ENCODE measurements around the gene AP1S2.
A peak's percentile ranks its signal among the peaks of the same experiment; 100 is the strongest.

AP1S2 gene

DNA sequence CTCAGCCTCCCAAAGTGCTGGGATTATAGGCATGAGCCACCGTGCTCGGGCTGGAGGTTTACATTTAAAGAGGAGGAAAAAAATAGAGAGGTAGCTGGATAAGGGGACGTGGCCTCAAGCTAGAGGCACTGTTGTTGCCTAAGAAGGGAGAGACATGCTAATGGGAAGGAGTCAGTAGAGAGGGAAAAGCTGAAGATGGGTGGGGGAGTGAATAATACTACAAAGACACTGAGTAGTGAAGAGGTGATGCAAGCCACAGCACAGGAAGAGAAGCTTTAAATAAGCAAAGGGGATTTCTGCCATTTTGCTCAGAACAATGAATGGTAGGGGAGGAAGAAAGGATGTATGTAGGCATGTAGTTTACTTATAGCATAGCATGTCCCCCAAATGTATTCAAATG lies 11.5 kb upstream of the AP1S2 start:
- Mint-ChIP-seq H3K36me3 (no peaks in the 10 kb centered on the region), H3K27me3 (no peaks in the 10 kb centered on the region), H3K9me3 (ENCODE audit: low read depth) (no peaks in the 10 kb centered on the region), H3K27ac (no peak overlapping the region), H3K4me1 (ENCODE audit: low read depth) (no peaks in the 10 kb centered on the region), H3K4me3 (no peak overlapping the region)

DNA sequence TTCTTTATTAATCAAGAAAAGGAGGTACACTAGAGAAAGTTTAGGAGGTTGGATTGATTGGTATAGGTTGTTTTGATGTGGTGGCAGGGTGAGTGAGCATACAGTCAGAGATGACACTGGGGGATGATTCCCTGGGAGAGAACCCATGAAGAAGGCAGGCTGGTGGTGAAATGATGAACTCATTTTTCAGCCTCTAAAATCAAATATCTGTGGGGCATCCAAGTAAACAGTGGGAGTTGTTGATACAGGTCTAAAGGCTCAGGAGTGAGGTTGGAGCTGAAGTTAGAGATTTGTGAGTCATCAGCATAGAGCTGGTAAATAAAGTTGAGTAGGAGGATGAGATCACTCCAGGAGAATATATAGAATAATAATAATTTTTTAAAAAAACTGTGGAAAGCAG lies 10.0 kb upstream of the AP1S2 start:
- Mint-ChIP-seq H3K27me3 (no peaks in the 10 kb centered on the region), H3K27ac (no peak overlapping the region), H3K4me1 (ENCODE audit: low read depth) (no peaks in the 10 kb centered on the region), H3K4me3 (no peak overlapping the region), H3K9me3 (ENCODE audit: low read depth) (no peaks in the 10 kb centered on the region), H3K36me3 (no peaks in the 10 kb centered on the region)

DNA sequence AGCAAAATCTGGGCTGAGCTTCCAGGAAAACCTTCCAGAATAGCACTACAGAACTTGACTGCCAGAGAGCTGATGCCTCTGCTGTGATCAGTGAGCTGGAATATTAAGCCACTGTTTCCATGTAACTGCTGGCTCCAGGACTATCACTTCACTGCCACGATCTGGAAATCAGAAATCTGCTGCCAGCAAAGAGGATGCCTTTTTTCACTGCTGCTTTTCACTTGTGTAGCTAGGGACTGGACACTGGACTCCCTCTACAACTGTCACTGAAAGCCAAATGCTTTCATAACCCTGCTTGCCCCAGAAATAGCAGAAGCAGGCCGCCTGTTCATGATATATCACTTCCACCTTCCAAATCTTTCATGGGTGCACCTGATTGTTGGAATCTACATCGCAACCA lies 9.4 kb upstream of the AP1S2 start:
- Mint-ChIP-seq H3K36me3 (no peaks in the 10 kb centered on the region), H3K4me1 (ENCODE audit: low read depth) (no peaks in the 10 kb centered on the region), H3K4me3 (no peak overlapping the region), H3K27ac (no peak overlapping the region), H3K9me3 (ENCODE audit: low read depth) (no peaks in the 10 kb centered on the region), H3K27me3 (no peaks in the 10 kb centered on the region)

DNA sequence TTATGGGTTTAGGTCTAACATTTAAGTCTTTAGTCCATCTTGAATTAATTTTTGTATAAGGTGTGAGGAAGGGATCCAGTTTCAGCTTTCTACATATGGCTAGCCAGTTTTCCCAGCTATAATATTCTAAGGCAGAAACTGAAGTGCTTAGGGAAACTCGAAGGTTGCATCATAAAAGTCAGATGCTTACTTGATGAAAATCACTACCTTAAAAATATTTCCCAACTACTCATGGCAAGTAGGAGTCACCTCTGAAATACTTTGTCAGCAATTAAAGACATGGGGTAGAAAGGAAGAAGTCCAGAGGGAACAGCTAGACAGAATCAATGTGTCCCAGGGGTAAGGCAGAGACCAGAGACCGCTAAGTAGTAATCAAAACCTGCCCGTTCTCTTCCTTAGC lies 6.3 kb upstream of the AP1S2 start:
- H3K4me3 Mint-ChIP-seq = no peak overlapping the region
- no peaks in the 10 kb centered on the region for H3K27me3 Mint-ChIP-seq
- no peaks in the 10 kb centered on the region for H3K9me3 Mint-ChIP-seq (ENCODE audit: low read depth)
- no peaks in the 10 kb centered on the region for H3K36me3 Mint-ChIP-seq
- no peak overlapping the region for H3K27ac Mint-ChIP-seq
- peaks cover 3% of the 10 kb centered on the region for H3K4me1 Mint-ChIP-seq (ENCODE audit: low read depth)

DNA sequence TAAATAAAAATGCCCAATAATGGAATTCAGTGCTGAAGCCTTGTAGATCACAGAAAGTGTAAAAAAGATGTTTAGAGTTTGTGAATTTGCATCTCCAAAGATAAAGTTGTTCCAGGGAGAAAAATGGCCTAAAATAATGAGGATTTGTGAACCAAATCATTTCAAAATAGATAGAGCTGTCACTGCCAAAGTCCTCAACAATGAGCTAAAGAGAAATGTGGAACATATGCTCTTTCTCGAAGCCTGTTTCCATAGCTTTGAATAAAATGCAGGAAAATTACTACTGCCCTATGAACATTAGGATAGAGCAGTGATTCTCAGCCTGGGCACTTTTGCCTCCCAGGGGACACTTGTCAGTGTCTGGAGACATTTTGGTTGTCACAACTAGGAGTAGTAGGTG lies 3.4 kb upstream of the AP1S2 start:
- H3K27me3 Mint-ChIP-seq = no peaks in the 10 kb centered on the region
- no peak overlapping the region for H3K4me3 Mint-ChIP-seq
- H3K4me1 Mint-ChIP-seq (ENCODE audit: low read depth) = peaks cover 12% of the 10 kb centered on the region
- no peak overlapping the region for H3K27ac Mint-ChIP-seq
- H3K36me3 Mint-ChIP-seq = no peaks in the 10 kb centered on the region
- H3K9me3 Mint-ChIP-seq (ENCODE audit: low read depth) = no peaks in the 10 kb centered on the region

DNA sequence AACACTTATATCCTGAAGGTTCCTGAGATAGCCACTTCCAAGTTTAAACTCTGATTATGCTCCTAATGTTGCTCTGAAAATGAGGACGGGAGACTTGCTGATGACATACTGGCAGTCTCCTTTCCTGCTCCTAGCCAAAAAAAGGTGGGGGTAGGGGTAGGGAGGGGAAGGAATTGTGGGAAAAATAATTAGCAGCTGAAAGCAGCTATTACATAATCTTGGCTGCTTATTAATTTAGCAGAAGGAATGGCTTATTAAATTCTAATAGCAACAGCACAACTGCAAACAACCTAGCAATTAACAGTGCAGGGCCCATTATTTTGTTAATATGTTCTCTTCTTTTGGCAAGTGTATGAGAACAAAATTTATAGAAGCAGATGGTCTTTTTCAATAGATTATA lies 2.0 kb upstream of the AP1S2 start:
- Mint-ChIP-seq H3K36me3 (no peaks in the 10 kb centered on the region), H3K4me1 (ENCODE audit: low read depth) (peaks cover 21% of the 10 kb centered on the region), H3K9me3 (ENCODE audit: low read depth) (no peaks in the 10 kb centered on the region), H3K27ac (peak overlapping the region; percentile 23), H3K27me3 (no peaks in the 10 kb centered on the region), H3K4me3 (no peak overlapping the region)

DNA sequence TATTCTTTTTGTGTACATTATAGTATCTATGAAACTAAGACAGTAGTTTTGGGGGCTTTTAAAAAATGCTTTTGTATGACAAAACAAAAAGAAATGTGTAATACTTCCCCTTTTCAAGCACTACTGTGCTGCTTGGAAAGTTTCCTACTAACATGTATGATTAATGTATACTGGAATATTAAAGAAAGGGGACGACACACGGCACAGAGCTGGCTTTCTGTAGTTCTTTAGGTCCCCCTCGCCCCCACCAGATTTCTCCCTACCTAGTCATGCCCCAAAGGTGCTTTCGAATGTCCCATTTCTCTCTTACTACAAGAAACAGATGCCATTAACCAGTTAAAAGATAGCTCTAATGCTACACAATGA lies 1.6 kb upstream of the AP1S2 start:
- H3K36me3 Mint-ChIP-seq = no peaks in the 10 kb centered on the region
- no peaks in the 10 kb centered on the region for H3K27me3 Mint-ChIP-seq
- H3K27ac Mint-ChIP-seq = peak overlapping the region; percentile 23
- peaks cover 22% of the 10 kb centered on the region for H3K4me1 Mint-ChIP-seq (ENCODE audit: low read depth)
- H3K4me3 Mint-ChIP-seq = no peak overlapping the region
- H3K9me3 Mint-ChIP-seq (ENCODE audit: low read depth) = no peaks in the 10 kb centered on the region

DNA sequence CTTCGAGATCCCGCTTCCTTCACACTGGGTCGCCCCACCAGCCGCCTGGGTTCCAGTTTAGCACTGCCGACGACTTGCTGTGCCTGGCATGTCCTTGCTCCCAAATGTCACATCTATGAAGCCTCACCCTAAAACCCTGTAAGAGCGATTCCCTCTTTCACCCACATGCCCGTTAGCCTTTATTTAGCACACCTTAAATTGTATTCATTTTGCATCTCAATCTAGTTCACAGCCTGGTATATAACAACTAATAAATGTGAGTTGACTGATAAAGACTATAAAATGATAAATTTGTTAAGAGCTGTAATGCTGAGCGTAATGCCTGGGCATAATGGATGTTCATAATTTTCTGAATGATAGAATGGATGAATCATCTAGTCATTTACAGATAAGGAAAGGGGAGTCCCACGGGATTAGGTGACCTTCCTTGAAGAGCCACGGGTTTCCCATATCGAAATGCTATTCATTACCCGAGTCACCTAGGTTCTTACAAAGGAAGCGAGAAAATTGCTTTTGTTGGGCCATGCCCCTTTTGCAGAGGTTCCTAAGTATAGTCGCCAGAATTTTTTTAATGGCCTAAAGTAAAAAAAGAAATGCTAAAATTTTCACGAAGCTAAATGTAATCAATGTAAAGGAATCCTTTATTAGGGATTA lies 1.1 kb upstream of the AP1S2 start:
- Mint-ChIP-seq H3K4me1 (ENCODE audit: low read depth) (peaks cover 22% of the 10 kb centered on the region), H3K4me3 (peak overlapping the region; percentile 89), H3K9me3 (ENCODE audit: low read depth) (no peaks in the 10 kb centered on the region), H3K36me3 (no peaks in the 10 kb centered on the region), H3K27me3 (no peaks in the 10 kb centered on the region), H3K27ac (peak overlapping the region; percentile 95)

DNA sequence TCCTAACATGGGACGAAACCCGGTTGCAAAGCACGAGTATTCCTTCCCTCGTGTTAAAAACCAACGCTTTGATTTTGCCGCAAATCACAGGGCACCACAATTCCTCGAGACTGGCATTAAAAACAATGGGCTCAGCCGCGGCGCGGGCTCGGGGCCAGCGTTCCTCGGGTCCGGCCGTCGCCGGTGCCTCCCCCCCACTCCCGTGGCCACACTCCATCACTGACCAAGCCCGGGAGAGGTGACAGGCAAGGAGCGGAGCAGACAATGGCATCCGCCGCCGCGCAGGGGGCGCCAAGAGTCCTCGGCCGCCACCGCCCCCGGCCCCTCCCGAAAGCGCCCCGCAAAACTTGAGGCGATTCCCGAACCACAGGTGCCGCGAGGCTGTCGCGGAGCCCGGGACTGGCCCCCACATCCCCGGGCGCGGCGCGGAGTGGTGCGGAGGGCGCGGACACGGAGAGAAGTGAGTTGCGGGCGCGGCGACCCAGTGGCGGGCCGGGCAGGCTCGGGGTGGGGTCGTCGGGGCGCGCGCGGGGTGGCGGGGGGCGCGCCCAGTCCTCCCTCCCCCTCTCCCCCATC lies 445 bp downstream of the AP1S2 start:
- Mint-ChIP-seq H3K36me3 (no peaks in the 10 kb centered on the region), H3K9me3 (ENCODE audit: low read depth) (no peaks in the 10 kb centered on the region), H3K27ac (peak overlapping the region; percentile 28), H3K27me3 (no peaks in the 10 kb centered on the region), H3K4me1 (ENCODE audit: low read depth) (peaks cover 29% of the 10 kb centered on the region), H3K4me3 (peak overlapping the region; percentile 81)

DNA sequence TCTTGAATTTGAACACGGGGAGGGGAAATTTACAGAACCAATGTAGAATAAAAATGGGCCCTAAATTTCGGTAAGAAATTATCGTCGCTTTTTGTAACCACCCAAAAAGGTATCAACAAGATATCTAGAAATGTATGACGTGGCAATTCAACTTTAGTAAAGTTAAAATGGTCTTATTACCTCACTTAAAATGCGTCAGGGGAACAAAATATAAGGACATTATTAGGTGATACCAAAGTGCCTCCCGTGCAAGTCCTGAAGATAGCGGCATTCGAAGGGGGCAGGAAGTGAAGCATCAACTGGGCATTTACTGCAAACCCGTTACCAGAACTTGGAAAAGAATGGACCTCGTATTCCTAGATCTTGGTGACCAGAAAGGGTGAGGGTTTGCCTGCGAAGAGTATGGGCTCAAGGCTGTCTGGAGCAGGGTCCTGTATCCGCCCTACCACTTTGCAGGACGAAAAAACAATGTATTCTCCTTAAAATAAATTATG lies 980 bp downstream of the AP1S2 start:
- Mint-ChIP-seq H3K27ac (peak overlapping the region; percentile 28), H3K4me1 (ENCODE audit: low read depth) (peaks cover 29% of the 10 kb centered on the region), H3K27me3 (no peaks in the 10 kb centered on the region), H3K4me3 (peak overlapping the region; percentile 81), H3K36me3 (no peaks in the 10 kb centered on the region), H3K9me3 (ENCODE audit: low read depth) (no peaks in the 10 kb centered on the region)

DNA sequence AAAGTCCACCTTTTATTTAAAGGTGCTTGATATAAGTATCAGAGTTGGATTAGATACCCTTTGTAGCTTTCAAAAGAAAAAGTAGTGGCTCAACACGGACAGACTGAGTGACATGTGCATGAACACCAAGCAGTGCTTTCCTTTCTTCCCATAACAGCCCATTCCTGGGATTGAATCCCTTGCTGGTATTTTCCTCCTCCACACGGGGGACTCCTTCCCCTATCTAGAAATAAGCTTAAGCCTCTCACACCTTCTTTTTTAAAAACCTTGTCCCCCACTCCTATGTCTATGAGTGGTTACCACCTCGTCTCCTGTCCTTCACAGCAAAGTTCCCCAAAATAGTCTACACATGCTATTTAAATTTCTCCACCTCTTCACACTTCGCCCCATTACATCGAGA lies 5.1 kb downstream of the AP1S2 start:
- no peak overlapping the region for H3K4me3 Mint-ChIP-seq
- no peaks in the 10 kb centered on the region for H3K36me3 Mint-ChIP-seq
- no peaks in the 10 kb centered on the region for H3K9me3 Mint-ChIP-seq (ENCODE audit: low read depth)
- H3K4me1 Mint-ChIP-seq (ENCODE audit: low read depth) = peaks cover 23% of the 10 kb centered on the region
- no peak overlapping the region for H3K27ac Mint-ChIP-seq
- no peaks in the 10 kb centered on the region for H3K27me3 Mint-ChIP-seq

DNA sequence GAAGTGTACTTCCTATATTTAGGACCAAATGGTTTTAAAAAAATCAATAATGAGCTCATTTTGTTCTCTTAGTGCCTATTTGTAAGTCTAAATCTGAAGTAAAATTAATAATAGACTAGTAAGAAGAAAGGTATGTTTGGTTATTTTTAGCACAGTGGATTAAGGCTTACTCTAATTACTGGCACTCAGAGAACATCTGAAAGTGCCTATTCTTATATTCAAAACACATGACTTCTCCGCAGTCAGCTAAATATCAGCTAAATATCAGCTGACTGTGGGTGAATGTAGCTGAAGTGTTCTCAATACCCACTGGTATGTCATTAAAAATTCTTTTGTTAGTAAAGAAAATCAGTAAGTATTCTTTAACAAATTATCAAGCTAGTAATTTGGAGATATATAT lies 6.0 kb downstream of the AP1S2 start:
- Mint-ChIP-seq H3K27me3 (no peaks in the 10 kb centered on the region), H3K27ac (no peak overlapping the region), H3K4me1 (ENCODE audit: low read depth) (peaks cover 23% of the 10 kb centered on the region), H3K36me3 (no peaks in the 10 kb centered on the region), H3K4me3 (no peak overlapping the region), H3K9me3 (ENCODE audit: low read depth) (no peaks in the 10 kb centered on the region)

DNA sequence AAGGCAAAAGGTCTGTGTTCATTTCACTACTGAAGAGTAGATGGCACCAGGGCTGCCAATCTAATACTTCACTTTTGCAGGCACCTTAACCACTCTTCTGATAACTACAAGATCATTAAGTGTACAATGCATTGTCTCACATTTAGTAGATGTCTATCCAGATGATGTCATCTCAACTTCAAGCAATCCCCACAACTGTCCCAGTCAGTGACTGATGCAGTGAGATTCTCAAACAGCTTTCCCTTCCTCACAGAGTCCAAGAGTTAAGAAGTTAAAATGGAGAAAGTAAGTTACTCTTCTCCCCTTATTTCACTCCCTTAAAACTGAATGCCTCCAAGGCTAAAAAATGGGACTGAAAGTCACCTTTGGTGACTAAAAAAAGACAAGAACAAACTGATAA lies 10.7 kb downstream of the AP1S2 start:
- Mint-ChIP-seq H3K36me3 (no peaks in the 10 kb centered on the region), H3K4me3 (no peak overlapping the region), H3K4me1 (ENCODE audit: low read depth) (peaks cover 1% of the 10 kb centered on the region), H3K27me3 (no peaks in the 10 kb centered on the region), H3K9me3 (ENCODE audit: low read depth) (no peaks in the 10 kb centered on the region), H3K27ac (no peak overlapping the region)

DNA sequence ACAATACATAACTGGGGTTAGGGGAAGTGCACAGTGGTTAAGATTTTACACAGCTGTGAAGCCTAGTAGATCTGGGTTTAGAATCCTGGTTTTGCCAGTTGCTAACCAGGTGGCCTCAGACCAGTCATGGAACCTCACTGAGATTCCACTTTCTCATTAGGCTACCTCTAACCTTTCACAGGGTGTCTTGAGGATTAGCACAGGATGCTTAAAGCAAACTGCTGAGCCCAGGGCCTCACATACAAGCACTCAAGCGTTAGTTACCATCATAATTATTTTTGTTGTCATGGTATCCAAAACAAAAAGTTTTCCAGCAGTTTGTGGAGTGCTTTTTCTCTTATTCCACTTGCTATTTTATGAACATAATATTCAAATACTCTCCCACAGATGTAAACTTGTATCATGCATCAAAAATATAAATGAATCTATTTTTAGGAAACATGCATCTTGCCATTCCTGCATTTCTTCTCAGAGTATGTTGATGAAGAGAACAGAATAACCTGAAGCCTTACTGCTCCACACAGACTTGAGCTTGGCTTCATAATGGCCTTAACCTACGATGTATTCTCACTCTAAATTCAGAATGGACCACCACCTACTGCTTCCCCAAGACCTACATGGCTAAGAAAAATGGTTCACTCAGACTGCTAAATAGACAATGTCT lies 12.6 kb downstream of the AP1S2 start:
- Mint-ChIP-seq H3K27ac (no peak overlapping the region), H3K9me3 (ENCODE audit: low read depth) (no peaks in the 10 kb centered on the region), H3K27me3 (no peaks in the 10 kb centered on the region), H3K4me3 (no peak overlapping the region), H3K4me1 (ENCODE audit: low read depth) (no peaks in the 10 kb centered on the region), H3K36me3 (no peaks in the 10 kb centered on the region)

DNA sequence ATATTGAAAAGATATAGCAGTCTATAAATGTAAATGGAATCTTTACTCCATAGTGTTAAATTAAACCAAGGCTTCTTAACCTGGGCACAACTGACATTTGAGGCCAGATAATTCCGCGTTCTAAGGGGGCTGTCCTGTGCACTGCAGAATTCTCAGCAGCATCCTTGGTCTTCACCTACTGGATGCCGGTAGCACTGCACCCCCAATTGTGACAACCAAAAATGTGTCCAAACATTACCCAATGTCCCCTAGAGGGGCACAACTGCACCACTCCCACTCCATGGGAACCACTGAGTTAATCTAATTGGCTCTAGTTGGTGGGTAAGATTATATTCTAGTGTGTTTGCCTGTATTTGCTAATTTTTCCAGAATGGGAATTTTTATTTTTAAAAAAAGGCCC lies 16.6 kb downstream of the AP1S2 start:
- Mint-ChIP-seq H3K4me3 (no peak overlapping the region), H3K27me3 (no peaks in the 10 kb centered on the region), H3K36me3 (no peaks in the 10 kb centered on the region), H3K27ac (no peak overlapping the region), H3K9me3 (ENCODE audit: low read depth) (no peaks in the 10 kb centered on the region), H3K4me1 (ENCODE audit: low read depth) (peaks cover 2% of the 10 kb centered on the region)

All from activated naive CD8-positive, alpha-beta T cell (primary cell).